Effector memory CD8-positive, alpha-beta T cell (primary cell): ENCODE results near the gene PDGFA.
A peak's percentile ranks its signal among the peaks of the same experiment; 100 is the strongest.

Experiments used
- ATAC-seq: fragments of 150-1000 bp; cut with Tn5 transposase; replicated peaks from 2 replicates; pipeline ENCODE4 v1.10.0; 2021; ENCODE audit warnings: mild to moderate bottlenecking, moderate library complexity
- DNase-seq, 3 experiments: peaks; one replicate each; pipeline ENCODE4 v3.0.0; 2021
- H3K27ac Mint-ChIP-seq, 2 donors: one replicate each; pipeline ENCODE4 v1.8.0; 2022; ENCODE audit warnings: mild to moderate bottlenecking in 2 of 2, mixed read lengths in 2 of 2, moderate library complexity in 2 of 2
- H3K27me3 Mint-ChIP-seq, 2 donors: one replicate each; pipeline ENCODE4 v1.8.0; 2022; ENCODE audit warnings: mixed read lengths in 2 of 2
- H3K36me3 Mint-ChIP-seq: one replicate; pipeline ENCODE4 v1.8.0; 2022; ENCODE audit warnings: mild to moderate bottlenecking, moderate library complexity, mixed read lengths; ENCODE audit not compliant: insufficient read depth
- H3K4me1 Mint-ChIP-seq, 2 donors: one replicate each; pipeline ENCODE4 v1.8.0; 2022; ENCODE audit warnings: low read depth in 2 of 2, mixed read lengths in 2 of 2
- H3K4me3 Mint-ChIP-seq, 2 donors: one replicate each; pipeline ENCODE4 v1.8.0; 2022; ENCODE audit warnings: mild to moderate bottlenecking in 2 of 2, mixed read lengths in 2 of 2, moderate library complexity in 2 of 2
- H3K9me3 Mint-ChIP-seq, 2 donors: one replicate each; pipeline ENCODE4 v1.8.0; 2022; ENCODE audit warnings: mixed read lengths in 2 of 2

The PDGFA gene

GRCh38 chr7:465710-466400 is 53.8 kb downstream of the PDGFA start:
- Mint-ChIP-seq H3K4me3 (no peak overlapping the region), H3K27me3 (no peaks in the 10 kb centered on the region), H3K4me1 (peaks cover 7 to 15% of the 10 kb centered on the region in 2 donors), H3K36me3 (peaks cover 9% of the 10 kb centered on the region), H3K9me3 (peaks cover 14 to 17% of the 10 kb centered on the region in 2 donors), H3K27ac (peak overlapping the region; percentile 38 to 55)
- no peak for DNase-seq
- ATAC-seq = no peak

- Mint-ChIP-seq H3K27ac (no peak overlapping the region), H3K4me1 (peaks cover 7 to 15% of the 10 kb centered on the region in 2 donors), H3K9me3 (peaks cover 14 to 17% of the 10 kb centered on the region in 2 donors), H3K4me3 (no peak overlapping the region), H3K36me3 (peaks cover 9% of the 10 kb centered on the region), H3K27me3 (no peaks in the 10 kb centered on the region)
- ATAC-seq (no peak), DNase-seq (no peak)
Observed at GRCh38 chr7:464454-465401, 54.9 kb downstream of the PDGFA start.

- no peak for ATAC-seq
- H3K27me3 Mint-ChIP-seq = no peaks in the 10 kb centered on the region
- no peak overlapping the region for H3K27ac Mint-ChIP-seq
Observed at GRCh38 chr7:463817-464453, 55.7 kb downstream of the PDGFA start.

GRCh38 chr7:463362-463781 is 56.3 kb downstream of the PDGFA start:
- H3K4me3 Mint-ChIP-seq = no peak overlapping the region
- DNase-seq (no peak), ATAC-seq (no peak)
- H3K9me3 Mint-ChIP-seq = peaks cover 14% of the 10 kb centered on the region in 2 donors
- H3K27me3 Mint-ChIP-seq = no peaks in the 10 kb centered on the region
- peaks cover 6% of the 10 kb centered on the region for H3K36me3 Mint-ChIP-seq
- H3K4me1 Mint-ChIP-seq = peaks cover 7% of the 10 kb centered on the region in 2 donors
- H3K27ac Mint-ChIP-seq = no peak overlapping the region

More at GRCh38 chr7:463817-464453, 55.7 kb downstream of the PDGFA start:
- Mint-ChIP-seq H3K36me3 (peaks cover 9% of the 10 kb centered on the region), H3K9me3 (peaks cover 14 to 17% of the 10 kb centered on the region in 2 donors), H3K4me3 (no peak overlapping the region), H3K4me1 (peaks cover 7 to 13% of the 10 kb centered on the region in 2 donors)
- DNase-seq = no peak

- Mint-ChIP-seq H3K9me3 (peaks cover 4% of the 10 kb centered on the region in 2 donors), H3K27me3 (no peaks in the 10 kb centered on the region), H3K27ac (no peak overlapping the region), H3K4me3 (no peak overlapping the region), H3K36me3 (peaks cover 4% of the 10 kb centered on the region), H3K4me1 (peaks cover 0 to under 1% of the 10 kb centered on the region in 2 donors)
- no peak for ATAC-seq
- no peak for DNase-seq
Observed at GRCh38 chr7:462173-463103, 57.2 kb downstream of the PDGFA start.

- DNase-seq (no peak), ATAC-seq (no peak)
- Mint-ChIP-seq H3K9me3 (no peaks in the 10 kb centered on the region), H3K4me3 (no peak overlapping the region), H3K27ac (no peak overlapping the region), H3K36me3 (no peaks in the 10 kb centered on the region), H3K27me3 (no peaks in the 10 kb centered on the region), H3K4me1 (no peaks in the 10 kb centered on the region)
Observed at GRCh38 chr7:461453-462172, 58.0 kb downstream of the PDGFA start.

- Mint-ChIP-seq H3K9me3 (no peaks in the 10 kb centered on the region), H3K36me3 (no peaks in the 10 kb centered on the region), H3K4me3 (no peak overlapping the region), H3K4me1 (no peaks in the 10 kb centered on the region), H3K27me3 (no peaks in the 10 kb centered on the region), H3K27ac (no peak overlapping the region)
- ATAC-seq = no peak
- DNase-seq = no peak
Observed at GRCh38 chr7:461117-461452, 58.6 kb downstream of the PDGFA start.

GRCh38 chr7:460374-461116 is 59.1 kb downstream of the PDGFA start:
- no peaks in the 10 kb centered on the region for H3K27me3 Mint-ChIP-seq
- H3K4me3 Mint-ChIP-seq = no peak overlapping the region
- DNase-seq (no peak), ATAC-seq (no peak)
- no peaks in the 10 kb centered on the region for H3K9me3 Mint-ChIP-seq
- no peaks in the 10 kb centered on the region for H3K4me1 Mint-ChIP-seq
- no peaks in the 10 kb centered on the region for H3K36me3 Mint-ChIP-seq
- H3K27ac Mint-ChIP-seq = no peak overlapping the region

- Mint-ChIP-seq H3K27me3 (no peaks in the 10 kb centered on the region), H3K4me1 (no peaks in the 10 kb centered on the region), H3K4me3 (no peak overlapping the region), H3K9me3 (no peaks in the 10 kb centered on the region), H3K36me3 (no peaks in the 10 kb centered on the region), H3K27ac (no peak overlapping the region)
- ATAC-seq = no peak
- no peak for DNase-seq
Observed at GRCh38 chr7:459584-460373, 59.9 kb downstream of the PDGFA start.

GRCh38 chr7:458511-459245 is 61.0 kb downstream of the PDGFA start:
- no peak for ATAC-seq
- H3K36me3 Mint-ChIP-seq = no peaks in the 10 kb centered on the region
- H3K27ac Mint-ChIP-seq = no peak overlapping the region
- no peaks in the 10 kb centered on the region for H3K27me3 Mint-ChIP-seq
- no peak overlapping the region for H3K4me3 Mint-ChIP-seq
- no peak for DNase-seq
- H3K4me1 Mint-ChIP-seq = no peaks in the 10 kb centered on the region
- no peaks in the 10 kb centered on the region for H3K9me3 Mint-ChIP-seq
